Caki2 (cell line): Measurements from ENCODE around the gene TMEM108. TPM values are rescaled to one million over a fixed set of nuclear protein-coding genes. Genes with fewer than 3 reads are reported as not detected.
A peak's percentile ranks its signal among the peaks of the same experiment; 100 is the strongest.

ENCODE experiments used
- DNase-seq: peaks from one replicate; pipeline ENCODE4 v3.0.0-alpha.2; 2015; ENCODE audit warnings: low read depth
- in situ Hi-C: cut with HindIII; loops from 2 replicates; pipeline ENCODE4 v1.10.0; 2016; ENCODE audit warnings: low sequenced_read_pairs, low pct_unique_long_range_greater_than_20kb, mixed read lengths
- total RNA-seq: library from RNA; depleted of rRNA; stranded (reverse); fragments of >200 nt; shearing (Covaris generic); gene quantifications from 2 replicates; pipeline ENCODE4 v1.2.3, GENCODE V29; 2014; ENCODE audit warnings: low replicate concordance

TMEM108 gene
- total RNA-seq, 1 experiment from 2014 or later: not detected

- DNase-seq: no peak
- in situ Hi-C loops: no loop called here
Measured at GRCh38 chr3:133379926-133380325, 341.7 kb downstream of the TMEM108 start.

GRCh38 chr3:133380481-133381225 is 342.5 kb downstream of the TMEM108 start:
- in situ Hi-C loops: no loop called here
- DNase-seq: no peak

GRCh38 chr3:133381346-133382109 is 343.3 kb downstream of the TMEM108 start:
- in situ Hi-C loops: no loop called here

GRCh38 chr3:133383175-133383574 is 345.0 kb downstream of the TMEM108 start:
- in situ Hi-C loops: no loop called here
- no peak for DNase-seq

More at GRCh38 chr3:133381346-133382109, 343.3 kb downstream of the TMEM108 start:
- no peak for DNase-seq

GRCh38 chr3:133383741-133384140 is 345.6 kb downstream of the TMEM108 start:
- DNase-seq: no peak
- in situ Hi-C loops: no loop called here

- DNase-seq: no peak
- in situ Hi-C loops: no loop called here
Measured at GRCh38 chr3:133384331-133385027, 346.3 kb downstream of the TMEM108 start.

- DNase-seq: no peak
- in situ Hi-C loops: no loop called here
Measured at GRCh38 chr3:133386876-133387275, 348.7 kb downstream of the TMEM108 start.

- in situ Hi-C loops: no loop called here
- no peak for DNase-seq
Measured at GRCh38 chr3:133387341-133387740, 349.1 kb downstream of the TMEM108 start.

- peak; percentile 26 for DNase-seq
- in situ Hi-C loops: no loop called here
Measured at GRCh38 chr3:133388696-133389395, 350.7 kb downstream of the TMEM108 start.

- no peak for DNase-seq
- in situ Hi-C loops: no loop called here
Measured at GRCh38 chr3:133390715-133391114, 352.5 kb downstream of the TMEM108 start.

GRCh38 chr3:133393204-133393603 is 355.0 kb downstream of the TMEM108 start:
- no peak for DNase-seq
- in situ Hi-C loops: no loop called here

- DNase-seq: no peak
- in situ Hi-C loops: no loop called here
Measured at GRCh38 chr3:133393691-133394474, 355.7 kb downstream of the TMEM108 start.

GRCh38 chr3:133394561-133395311 is 356.5 kb downstream of the TMEM108 start:
- no peak for DNase-seq
- in situ Hi-C loops: no loop called here

GRCh38 chr3:133396906-133397305 is 358.7 kb downstream of the TMEM108 start:
- in situ Hi-C loops: no loop called here
- DNase-seq: no peak

GRCh38 chr3:133400006-133400515 is 361.9 kb downstream of the TMEM108 start, which contains the start of gene BFSP2:
BFSP2 (plus strand) TSS chr3:133400056; CDS start chr3:133400084, 28 bp downstream.
- DNase-seq: no peak
- in situ Hi-C loops: no loop called here

- DNase-seq: no peak
- in situ Hi-C loops: no loop called here
Measured at GRCh38 chr3:133401374-133402135, 363.4 kb downstream of the TMEM108 start.
